ENCODE data around the gene SLC25A10.

SLC25A10 gene

DNA sequence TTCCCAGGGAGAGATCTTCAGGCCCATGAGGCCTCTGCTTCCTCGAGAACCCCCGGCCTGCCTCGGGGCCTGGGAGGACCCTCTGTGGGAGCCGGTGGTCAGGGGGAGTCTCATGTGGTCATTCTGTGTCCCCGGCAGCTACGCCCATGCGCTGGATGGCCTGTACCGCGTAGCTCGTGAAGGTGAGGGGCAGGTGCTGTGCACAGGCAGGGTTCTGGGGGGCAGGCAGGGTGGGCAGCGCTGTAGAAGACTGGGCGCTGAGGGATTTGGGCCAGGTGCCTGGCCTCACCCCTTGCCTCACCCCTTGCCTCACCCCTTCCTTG is 4.6 kb downstream of the SLC25A10 start:
- H3K36me3 ChIP-seq (ENCODE audit: control insufficient read depth, insufficient read depth, low read length) = peaks cover 36% of the 10 kb centered on the region
- H3K9ac ChIP-seq (ENCODE audit: low read depth, low read length) = no peak overlapping the region
- no peaks in the 10 kb centered on the region for H3K9me3 ChIP-seq (ENCODE audit: control insufficient read depth, insufficient read depth, low read length)
- peaks cover 11% of the 10 kb centered on the region; the same call in 1 of the 2 replicates for H3K4me1 ChIP-seq (ENCODE audit: control insufficient read depth, insufficient read depth, low read length)
- no peak overlapping the region for H3K4me3 ChIP-seq (ENCODE audit: low read depth, low read length)
- no peak overlapping the region for H3K27ac ChIP-seq (ENCODE audit: low read depth, low read length)
- no peaks in the 10 kb centered on the region for H3K27me3 ChIP-seq (ENCODE audit: control insufficient read depth, insufficient read depth, low read length)

DNA sequence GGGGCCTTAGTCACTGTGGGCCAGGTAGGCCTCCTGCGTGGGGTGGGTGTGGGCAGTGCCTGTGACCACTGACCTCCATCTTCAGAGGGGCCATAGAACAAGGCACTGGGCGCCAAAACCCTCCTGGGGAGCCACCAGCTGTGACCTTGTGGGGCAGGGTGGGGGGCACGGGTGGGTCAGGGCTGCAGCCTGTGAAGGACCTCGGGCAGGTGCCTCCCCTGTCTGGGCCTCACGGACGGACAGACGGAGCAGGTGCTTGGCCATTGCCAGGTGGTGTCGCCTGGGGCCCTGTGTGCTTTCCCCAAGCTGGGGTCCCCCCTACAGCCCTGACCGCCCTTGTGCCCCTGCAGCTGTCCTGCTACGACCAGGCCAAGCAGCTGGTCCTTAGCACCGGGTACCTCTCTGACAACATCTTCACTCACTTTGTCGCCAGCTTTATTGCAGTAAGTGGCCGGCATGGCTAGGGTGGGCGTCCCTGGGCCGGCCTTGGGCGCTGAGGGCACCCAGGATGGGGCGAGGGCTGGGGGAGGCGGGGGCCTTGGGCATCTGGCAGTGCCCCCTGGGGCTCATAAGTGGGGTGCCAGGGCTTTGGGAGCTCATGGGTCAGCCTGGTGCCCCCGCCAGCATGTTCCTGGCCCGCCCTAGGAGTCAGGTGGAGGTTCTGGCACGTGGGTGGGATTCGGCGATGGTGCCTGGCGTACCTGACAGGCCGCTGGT is 5.1 kb downstream of the SLC25A10 start:
- H3K4me1 ChIP-seq (ENCODE audit: control insufficient read depth, insufficient read depth, low read length) = peaks cover 12% of the 10 kb centered on the region; the same call in 1 of the 2 replicates
- H3K36me3 ChIP-seq (ENCODE audit: control insufficient read depth, insufficient read depth, low read length) = peaks cover 36% of the 10 kb centered on the region

DNA sequence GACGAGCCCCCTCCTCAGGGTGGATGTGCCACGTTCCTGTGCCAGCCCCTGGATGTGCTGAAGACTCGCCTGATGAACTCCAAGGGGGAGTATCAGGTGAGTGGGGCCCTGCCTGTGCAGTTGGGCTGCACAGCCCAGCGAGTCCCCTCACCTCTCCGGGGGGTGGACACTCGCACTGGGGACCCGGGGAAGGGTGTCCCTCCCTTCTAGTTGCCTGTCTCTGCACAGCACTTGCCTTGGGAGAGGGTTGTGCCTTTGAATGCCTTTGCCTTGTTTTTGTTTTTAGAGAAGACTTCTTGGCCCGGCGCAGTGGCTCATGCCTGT is 5.6 kb downstream of the SLC25A10 start:
- peaks cover 36% of the 10 kb centered on the region for H3K36me3 ChIP-seq (ENCODE audit: control insufficient read depth, insufficient read depth, low read length)
- H3K27me3 ChIP-seq (ENCODE audit: control insufficient read depth, insufficient read depth, low read length) = no peaks in the 10 kb centered on the region
- H3K4me3 ChIP-seq (ENCODE audit: low read depth, low read length) = no peak overlapping the region
- no peak overlapping the region for H3K9ac ChIP-seq (ENCODE audit: low read depth, low read length)
- no peak overlapping the region for H3K27ac ChIP-seq (ENCODE audit: low read depth, low read length)
- H3K4me1 ChIP-seq (ENCODE audit: control insufficient read depth, insufficient read depth, low read length) = peaks cover 17% of the 10 kb centered on the region; the same call in 1 of the 2 replicates
- no peaks in the 10 kb centered on the region for H3K9me3 ChIP-seq (ENCODE audit: control insufficient read depth, insufficient read depth, low read length)

More for the DNA sequence above, 5.1 kb downstream of the SLC25A10 start:
- Histone ChIP-seq H3K27me3 (ENCODE audit: control insufficient read depth, insufficient read depth, low read length) (no peaks in the 10 kb centered on the region), H3K27ac (ENCODE audit: low read depth, low read length) (no peak overlapping the region), H3K9me3 (ENCODE audit: control insufficient read depth, insufficient read depth, low read length) (no peaks in the 10 kb centered on the region), H3K9ac (ENCODE audit: low read depth, low read length) (no peak overlapping the region), H3K4me3 (ENCODE audit: low read depth, low read length) (no peak overlapping the region)

DNA sequence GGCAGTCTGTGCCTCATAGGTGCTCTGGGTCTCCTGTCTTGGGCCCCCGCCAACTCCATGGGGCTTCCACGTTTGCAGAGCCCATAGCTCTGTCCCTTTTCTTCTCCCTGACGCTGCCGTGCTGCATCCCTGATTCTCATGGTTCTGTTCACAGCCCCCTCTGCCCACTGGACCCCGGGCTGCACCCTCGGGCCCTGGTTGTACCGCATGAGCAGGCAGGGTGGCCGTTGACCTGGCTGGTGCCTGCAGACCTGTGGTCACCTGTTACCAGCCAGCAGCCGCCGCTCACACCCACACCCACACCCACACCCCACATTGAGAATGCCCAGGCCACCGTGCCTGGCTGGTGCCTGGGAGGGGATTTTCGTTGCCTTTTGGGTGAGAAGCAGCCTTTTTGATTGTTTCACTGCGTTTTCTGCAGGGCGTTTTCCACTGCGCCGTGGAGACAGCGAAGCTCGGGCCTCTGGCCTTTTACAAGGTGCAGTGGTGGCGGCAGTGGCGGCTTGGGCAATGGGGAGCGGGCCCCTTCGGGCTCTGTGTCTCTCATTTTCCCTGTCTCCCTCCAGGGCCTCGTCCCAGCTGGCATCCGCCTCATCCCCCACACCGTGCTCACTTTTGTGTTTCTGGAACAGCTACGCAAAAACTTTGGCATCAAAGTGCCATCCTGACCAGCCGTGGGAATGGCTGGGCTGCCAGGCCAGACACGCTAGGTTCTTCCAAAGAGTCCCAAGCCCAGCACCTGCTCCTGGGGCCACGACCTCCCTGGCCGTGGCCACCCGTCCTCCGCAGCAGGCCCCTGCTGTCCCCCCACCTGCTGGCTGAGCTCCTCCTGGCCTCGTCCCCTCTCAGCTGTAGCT is 7.6 kb downstream of the SLC25A10 start:
- H3K9ac ChIP-seq (ENCODE audit: low read depth, low read length) = no peak overlapping the region
- no peaks in the 10 kb centered on the region for H3K9me3 ChIP-seq (ENCODE audit: control insufficient read depth, insufficient read depth, low read length)
- H3K27ac ChIP-seq (ENCODE audit: low read depth, low read length) = no peak overlapping the region
- peaks cover 10% of the 10 kb centered on the region; the same call in 1 of the 2 replicates for H3K4me1 ChIP-seq (ENCODE audit: control insufficient read depth, insufficient read depth, low read length)
- peaks cover 31% of the 10 kb centered on the region for H3K36me3 ChIP-seq (ENCODE audit: control insufficient read depth, insufficient read depth, low read length)
- no peaks in the 10 kb centered on the region for H3K27me3 ChIP-seq (ENCODE audit: control insufficient read depth, insufficient read depth, low read length)
- H3K4me3 ChIP-seq (ENCODE audit: low read depth, low read length) = no peak overlapping the region

DNA sequence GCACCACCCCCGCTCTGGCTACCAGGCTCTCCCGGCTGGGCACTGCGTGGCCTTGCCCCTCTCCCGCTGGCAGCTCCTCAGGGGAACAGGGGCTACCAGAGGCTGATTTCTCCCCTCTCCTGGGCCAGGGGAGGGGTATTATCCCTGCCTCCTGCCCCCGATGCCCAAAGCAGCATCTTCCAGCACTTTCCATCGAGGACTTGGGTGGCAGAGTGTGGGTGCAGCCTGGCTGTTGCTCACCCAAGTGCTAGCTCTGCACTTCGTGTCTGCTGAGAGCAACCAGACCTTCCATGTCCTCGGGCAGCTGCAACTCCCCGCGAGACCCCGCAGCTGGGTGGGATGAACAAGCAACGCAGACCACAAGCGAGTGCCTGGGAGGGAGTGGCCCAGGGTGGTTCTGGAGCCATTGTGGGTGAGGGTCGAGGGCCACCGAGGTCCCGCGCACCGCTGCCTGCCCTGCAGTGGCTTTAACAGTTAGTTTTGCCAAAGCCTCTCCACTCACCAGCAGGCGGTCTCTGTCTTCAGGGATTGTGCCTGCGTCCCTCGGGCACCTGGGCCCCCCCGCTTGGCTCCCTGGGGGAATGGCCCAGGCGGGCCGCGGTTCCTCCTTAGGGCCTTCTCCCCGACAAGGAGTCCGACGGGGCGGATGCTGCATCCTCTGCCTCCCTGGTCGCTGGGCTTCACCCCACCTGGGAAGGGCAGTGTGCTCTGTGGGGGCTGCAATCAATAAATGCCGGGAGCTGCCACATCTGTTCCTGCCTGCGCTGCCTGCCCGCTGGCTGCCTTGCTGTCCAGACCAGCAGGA is 8.4 kb downstream of the SLC25A10 start:
- H3K27me3 ChIP-seq (ENCODE audit: control insufficient read depth, insufficient read depth, low read length) = no peaks in the 10 kb centered on the region
- H3K4me3 ChIP-seq (ENCODE audit: low read depth, low read length) = no peak overlapping the region
- H3K36me3 ChIP-seq (ENCODE audit: control insufficient read depth, insufficient read depth, low read length) = peaks cover 24% of the 10 kb centered on the region
- no peak overlapping the region for H3K27ac ChIP-seq (ENCODE audit: low read depth, low read length)
- H3K9ac ChIP-seq (ENCODE audit: low read depth, low read length) = no peak overlapping the region
- peaks cover 10% of the 10 kb centered on the region; the same call in 1 of the 2 replicates for H3K4me1 ChIP-seq (ENCODE audit: control insufficient read depth, insufficient read depth, low read length)
- H3K9me3 ChIP-seq (ENCODE audit: control insufficient read depth, insufficient read depth, low read length) = no peaks in the 10 kb centered on the region

DNA sequence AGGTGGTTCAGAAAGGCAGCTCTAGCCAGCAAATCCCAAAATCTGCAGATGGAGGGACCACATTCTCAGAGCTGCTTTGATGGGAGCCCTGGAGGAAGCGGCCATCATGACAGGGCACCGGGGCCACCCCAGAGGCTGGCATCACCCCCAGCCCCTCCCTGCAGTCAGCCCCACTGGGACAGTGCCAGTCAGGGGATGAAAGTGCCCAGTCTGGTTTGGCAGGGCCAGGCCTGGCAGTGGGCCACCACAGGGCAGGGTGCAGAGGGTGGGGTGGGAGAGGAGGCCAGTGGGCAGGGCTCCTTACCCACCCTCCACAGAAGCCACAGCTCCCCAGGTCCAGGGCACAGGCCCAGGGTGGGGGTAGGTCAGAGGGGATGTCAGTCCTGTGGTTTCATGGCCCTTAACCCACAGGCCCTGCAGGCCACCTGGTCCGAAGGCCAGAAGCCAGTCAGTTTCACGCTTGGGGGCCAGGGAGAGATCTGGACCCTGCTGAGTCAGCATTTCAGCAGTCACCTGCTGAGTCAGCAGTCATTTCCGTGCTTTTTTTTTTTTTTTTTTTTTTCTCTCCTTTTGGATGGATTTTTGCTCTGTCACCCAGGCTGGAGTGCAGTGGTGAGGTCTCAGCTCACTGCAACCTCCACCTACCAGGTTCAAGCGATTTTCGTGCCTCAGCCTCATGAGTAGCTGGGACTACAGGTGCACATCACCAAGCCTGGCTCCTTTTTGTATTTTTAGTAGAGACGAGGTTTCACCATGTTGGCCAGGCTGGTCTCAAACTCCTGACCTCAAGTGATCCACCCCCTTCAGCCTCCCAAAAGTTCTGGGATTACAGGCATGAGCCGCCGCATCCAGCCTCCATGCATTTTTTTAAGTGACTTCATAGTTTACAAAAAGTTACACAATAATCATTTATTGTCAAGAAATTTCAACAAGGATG is 10.4 kb downstream of the SLC25A10 start:
- no peaks in the 10 kb centered on the region for H3K9me3 ChIP-seq (ENCODE audit: control insufficient read depth, insufficient read depth, low read length)
- no peak overlapping the region for H3K4me3 ChIP-seq (ENCODE audit: low read depth, low read length)
- H3K27ac ChIP-seq (ENCODE audit: low read depth, low read length) = no peak overlapping the region
- peaks cover 10% of the 10 kb centered on the region; the same call in 1 of the 2 replicates for H3K4me1 ChIP-seq (ENCODE audit: control insufficient read depth, insufficient read depth, low read length)
- no peaks in the 10 kb centered on the region for H3K27me3 ChIP-seq (ENCODE audit: control insufficient read depth, insufficient read depth, low read length)
- no peak overlapping the region for H3K9ac ChIP-seq (ENCODE audit: low read depth, low read length)
- peaks cover 14% of the 10 kb centered on the region for H3K36me3 ChIP-seq (ENCODE audit: control insufficient read depth, insufficient read depth, low read length)

DNA sequence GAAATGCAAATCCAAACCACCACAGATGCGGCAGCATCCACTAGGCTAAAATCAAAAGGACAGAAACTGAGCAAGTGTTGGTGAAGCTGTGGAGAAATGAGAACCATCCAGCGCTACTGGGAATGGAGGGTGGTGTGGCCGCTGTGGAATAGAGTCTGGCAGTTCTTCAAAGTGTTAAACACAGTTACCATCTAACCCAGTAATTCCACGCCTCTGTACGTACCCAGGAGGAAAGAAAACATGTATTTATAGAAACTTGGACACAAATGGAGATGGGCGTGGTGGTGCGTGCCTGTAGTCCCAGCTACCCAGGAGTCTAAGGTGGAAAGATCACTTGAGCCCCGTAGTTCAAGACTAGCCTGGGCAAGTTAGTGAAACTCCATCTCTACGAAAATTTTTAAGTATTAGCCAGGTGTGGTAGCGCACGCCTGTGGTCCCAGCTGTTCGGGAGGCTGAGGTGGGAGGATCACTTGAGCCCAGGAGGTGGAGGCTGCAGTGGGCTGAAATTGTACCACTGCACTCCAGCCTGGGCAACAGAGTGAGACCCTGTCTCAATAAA is 11.6 kb downstream of the SLC25A10 start:
- Histone ChIP-seq H3K9me3 (ENCODE audit: control insufficient read depth, insufficient read depth, low read length) (no peaks in the 10 kb centered on the region), H3K9ac (ENCODE audit: low read depth, low read length) (no peak overlapping the region), H3K4me3 (ENCODE audit: low read depth, low read length) (no peak overlapping the region), H3K36me3 (ENCODE audit: control insufficient read depth, insufficient read depth, low read length) (peaks cover 6% of the 10 kb centered on the region; the same call in 1 of the 2 replicates), H3K4me1 (ENCODE audit: control insufficient read depth, insufficient read depth, low read length) (peaks cover 10% of the 10 kb centered on the region; the same call in 1 of the 2 replicates), H3K27me3 (ENCODE audit: control insufficient read depth, insufficient read depth, low read length) (no peaks in the 10 kb centered on the region), H3K27ac (ENCODE audit: low read depth, low read length) (no peak overlapping the region)

DNA sequence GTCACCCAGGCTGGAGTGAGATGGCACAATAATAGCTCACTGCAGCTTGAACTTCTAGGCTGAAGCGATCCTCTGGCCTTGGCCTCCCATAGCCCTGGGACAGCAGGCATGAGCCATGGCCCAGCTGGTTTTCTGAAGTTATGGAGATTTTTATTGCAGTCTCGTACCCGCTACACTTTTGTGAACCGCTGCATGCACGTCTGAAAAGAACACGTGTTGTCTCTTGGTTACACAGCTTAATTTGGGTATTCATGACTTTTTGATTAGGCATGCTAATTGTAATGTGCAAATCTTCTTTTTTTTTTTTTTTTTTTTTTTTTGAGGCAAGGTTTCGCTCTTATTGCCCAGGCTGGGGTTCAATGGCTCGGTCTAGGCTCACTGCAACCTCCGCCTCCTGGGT is 13.4 kb downstream of the SLC25A10 start:
- Histone ChIP-seq H3K4me1 (ENCODE audit: control insufficient read depth, insufficient read depth, low read length) (peaks cover 10% of the 10 kb centered on the region; the same call in 1 of the 2 replicates), H3K27me3 (ENCODE audit: control insufficient read depth, insufficient read depth, low read length) (no peaks in the 10 kb centered on the region), H3K36me3 (ENCODE audit: control insufficient read depth, insufficient read depth, low read length) (no peaks in the 10 kb centered on the region), H3K9me3 (ENCODE audit: control insufficient read depth, insufficient read depth, low read length) (no peaks in the 10 kb centered on the region), H3K27ac (ENCODE audit: low read depth, low read length) (no peak overlapping the region), H3K4me3 (ENCODE audit: low read depth, low read length) (no peak overlapping the region), H3K9ac (ENCODE audit: low read depth, low read length) (no peak overlapping the region)

DNA sequence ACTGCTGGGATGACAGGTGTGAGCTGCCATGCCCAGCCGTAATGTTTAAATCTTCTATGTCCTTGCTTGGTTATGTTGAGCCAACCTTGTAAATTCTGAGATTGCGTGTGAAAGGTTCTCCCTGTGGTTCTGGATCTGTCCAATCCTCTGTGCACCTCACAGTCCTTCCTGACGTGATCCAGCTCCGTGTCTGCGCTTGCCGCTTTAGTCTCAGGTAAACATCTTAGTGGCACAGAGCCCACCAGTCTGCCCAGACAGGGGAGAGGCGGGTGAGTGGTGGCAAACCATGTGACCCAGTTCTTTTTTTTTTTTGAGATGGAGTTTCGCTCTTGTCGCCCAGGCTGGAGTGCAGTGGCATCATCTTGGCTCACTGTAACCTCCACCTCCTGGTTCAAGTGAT is 13.9 kb downstream of the SLC25A10 start:
- Histone ChIP-seq H3K9me3 (ENCODE audit: control insufficient read depth, insufficient read depth, low read length) (no peaks in the 10 kb centered on the region), H3K4me1 (ENCODE audit: control insufficient read depth, insufficient read depth, low read length) (peaks cover 9% of the 10 kb centered on the region; the same call in 1 of the 2 replicates)

More for the DNA sequence above, 13.9 kb downstream of the SLC25A10 start:
- H3K27me3 ChIP-seq (ENCODE audit: control insufficient read depth, insufficient read depth, low read length) = no peaks in the 10 kb centered on the region
- H3K9ac ChIP-seq (ENCODE audit: low read depth, low read length) = no peak overlapping the region
- no peak overlapping the region for H3K27ac ChIP-seq (ENCODE audit: low read depth, low read length)
- no peaks in the 10 kb centered on the region for H3K36me3 ChIP-seq (ENCODE audit: control insufficient read depth, insufficient read depth, low read length)
- no peak overlapping the region for H3K4me3 ChIP-seq (ENCODE audit: low read depth, low read length)
